Keratinocyte (primary cell): ENCODE measurements around the gene PGC. TPM values are rescaled to one million over a fixed set of nuclear protein-coding genes. Genes with fewer than 3 reads are reported as not detected.

Source experiments
- DNase-seq: peaks from one replicate; pipeline ENCODE4 v3.0.0-alpha.2; 2011; ENCODE audit warnings: low read depth, missing footprints, low spot score
- FAIRE-seq: peaks from 2 replicates; lab custom pipeline; 2011; peaks lifted over from hg19 to GRCh38; lab: Jason Lieb, UNC
- H2AFZ ChIP-seq: 2 replicates; pipeline ENCODE4 v1.6.0; 2012; ENCODE audit warnings: low read length, control low read depth, inconsistent platforms; ENCODE audit not compliant: control insufficient read depth
- H3K27ac ChIP-seq: 2 replicates; pipeline ENCODE4 v1.5.1; 2011; ENCODE audit warnings: low read length; ENCODE audit not compliant: control insufficient read depth, insufficient read depth
- H3K27me3 ChIP-seq: 3 replicates; pipeline ENCODE4 v1.6.0; 2011; ENCODE audit warnings: low read length; ENCODE audit not compliant: control insufficient read depth, insufficient read depth; ENCODE audit errors: extremely low read depth
- H3K36me3 ChIP-seq, 2 experiments: 2 replicates in 1 of 2; 3 replicates in 1 of 2; pipeline ENCODE4 v1.5.1; 2011; ENCODE audit warnings: low read length in 2 of 2, mild to moderate bottlenecking in 1 of 2; ENCODE audit not compliant: control insufficient read depth in 2 of 2, insufficient read depth in 2 of 2; ENCODE audit errors: extremely low read depth in 1 of 2
- H3K4me1 ChIP-seq: 3 replicates; pipeline ENCODE4 v1.5.1; 2011; ENCODE audit warnings: low read length; ENCODE audit not compliant: control insufficient read depth, insufficient read depth; ENCODE audit errors: extremely low read depth
- H3K4me2 ChIP-seq: 3 replicates; pipeline ENCODE4 v1.6.0; 2011; ENCODE audit warnings: low read depth, low read length; ENCODE audit not compliant: control insufficient read depth, insufficient read depth; ENCODE audit errors: extremely low read depth
- H3K4me3 ChIP-seq, 3 experiments: fragments of 200-600 bp in 1 of 3; sonication (generic) in 1 of 3; 2 replicates in 2 of 3; 3 replicates in 1 of 3; pipeline ENCODE4 v1.5.1; 2011 to 2016; ENCODE audit warnings: low read length in 3 of 3, mild to moderate bottlenecking in 3 of 3, control low read depth in 2 of 3, inconsistent platforms in 1 of 3, low read depth in 1 of 3, mixed read lengths in 1 of 3, mixed run types in 1 of 3, moderate library complexity in 1 of 3; ENCODE audit not compliant: control insufficient read depth in 2 of 3, insufficient read depth in 2 of 3; ENCODE audit errors: extremely low read depth in 1 of 3
- H3K79me2 ChIP-seq: 2 replicates; pipeline ENCODE4 v1.6.0; 2012; ENCODE audit warnings: low read length; ENCODE audit not compliant: control insufficient read depth, insufficient read depth
- H3K9ac ChIP-seq: 3 replicates; pipeline ENCODE4 v1.6.0; 2011; ENCODE audit warnings: low read length; ENCODE audit not compliant: control insufficient read depth, insufficient read depth; ENCODE audit errors: extremely low read depth
- H3K9me1 ChIP-seq: 3 replicates; pipeline ENCODE4 v1.6.0; 2011; ENCODE audit warnings: low read length; ENCODE audit not compliant: control insufficient read depth, insufficient read depth; ENCODE audit errors: extremely low read depth
- H3K9me3 ChIP-seq: 2 replicates; pipeline ENCODE4 v1.5.1; 2012; ENCODE audit warnings: low read depth, low read length; ENCODE audit not compliant: control insufficient read depth
- H4K20me1 ChIP-seq: 3 replicates; pipeline ENCODE4 v1.6.0; 2011; ENCODE audit warnings: low read length; ENCODE audit not compliant: control insufficient read depth, insufficient read depth; ENCODE audit errors: extremely low read depth
- CTCF ChIP-seq, 3 experiments: IDR thresholded peaks in 1 of 3; conservative IDR thresholded peaks in 1 of 3; optimal IDR thresholded peaks in 1 of 3; 2 replicates in 2 of 3; 3 replicates in 1 of 3; pipeline versions ENCODE3 to v1.5.1; 2011; ENCODE audit warnings: low read length in 3 of 3, mild to moderate bottlenecking in 3 of 3, moderate library complexity in 2 of 3, control low read depth in 1 of 3, inconsistent platforms in 1 of 3; ENCODE audit not compliant: insufficient read depth in 2 of 3; ENCODE audit errors: extremely low read depth in 1 of 3
- EZH2 ChIP-seq: IDR thresholded peaks from one replicate; pipeline ENCODE4 v1.6.1; 2012; ENCODE audit warnings: inconsistent platforms, mild to moderate bottlenecking, low read length, moderate library complexity
- dilution Hi-C: fragments of 300-500 bp; cut with MboI; formaldehyde crosslinking; loops from one replicate; pipeline ENCODE4 v1.7.0; 2020; ENCODE audit warnings: low sequenced_read_pairs; ENCODE audit not compliant: extremely low pct_ligation_motif_present
- polyA plus RNA-seq, 5 experiments: library from polyadenylated mRNA; depleted of rRNA in 3 of 5; stranded (reverse) in 3 of 5; stranded (forward) in 1 of 5; unstranded in 1 of 5; fragments of >200 nt; gene quantifications; 1 replicate in 1 of 5; 2 replicates in 3 of 5; 3 replicates in 1 of 5; pipeline versions ENCODE4 v1.2.1 to v1.2.3, GENCODE V29; 2011 to 2012; ENCODE audit warnings: missing spikeins in 2 of 5, low read depth in 1 of 5, low replicate concordance in 1 of 5

PGC gene
- polyA plus RNA-seq, 1 donor (not counting 4 experiments of a cell fraction or from before 2014, with no cell fraction given), result not detected

- H3K79me2 ChIP-seq, result peaks cover 17% of the 10 kb centered on the region
- H3K9me1 ChIP-seq, result no peaks in the 10 kb centered on the region
- dilution Hi-C loops, result no loop called here
- H3K4me3 ChIP-seq, result no peak overlapping the region
- H3K4me1 ChIP-seq, result peaks cover 16% of the 10 kb centered on the region
- no peak for TF ChIP-seq EZH2
- TF ChIP-seq CTCF (optimal IDR thresholded peaks at IDR 0.05 in 1 of 3, IDR thresholded peaks at IDR 0.05 in 1 of 3, conservative IDR thresholded peaks at IDR 0.05 in 1 of 3; ENCODE audit: extremely low read depth in 1 of 3, insufficient read depth in 2 of 3, low read length in 3 of 3), result no peak
- no peak overlapping the region for H3K27ac ChIP-seq
- H3K27me3 ChIP-seq, result no peaks in the 10 kb centered on the region
- DNase-seq (no peak), FAIRE-seq (no peak)
- H3K9ac ChIP-seq, result no peak overlapping the region
- H3K36me3 ChIP-seq, result peaks cover 12 to 18% of the 10 kb centered on the region in 2 experiments
- no peak overlapping the region for H3K4me2 ChIP-seq
- H3K9me3 ChIP-seq, result no peaks in the 10 kb centered on the region
- no peaks in the 10 kb centered on the region for H4K20me1 ChIP-seq
- no peak overlapping the region for H2AFZ ChIP-seq
Observed at GRCh38 chr6:41790045-41790444, 42.8 kb upstream of the PGC start.

- DNase-seq, result no peak
- Histone ChIP-seq H3K4me1 (peaks cover 23% of the 10 kb centered on the region), H3K79me2 (peaks cover 17% of the 10 kb centered on the region), H3K4me3 (no peak overlapping the region), H2AFZ (no peak overlapping the region), H3K9ac (no peak overlapping the region), H3K27ac (no peak overlapping the region), H3K4me2 (no peak overlapping the region), H3K27me3 (no peaks in the 10 kb centered on the region), H3K9me1 (no peaks in the 10 kb centered on the region), H3K9me3 (no peaks in the 10 kb centered on the region), H4K20me1 (no peaks in the 10 kb centered on the region), H3K36me3 (peaks cover 12 to 18% of the 10 kb centered on the region in 2 experiments)
- TF ChIP-seq CTCF (optimal IDR thresholded peaks at IDR 0.05 in 1 of 3, IDR thresholded peaks at IDR 0.05 in 1 of 3, conservative IDR thresholded peaks at IDR 0.05 in 1 of 3; ENCODE audit: extremely low read depth in 1 of 3, insufficient read depth in 2 of 3, low read length in 3 of 3) (no peak), EZH2 (no peak)
- dilution Hi-C loops, result no loop called here
- no peak for FAIRE-seq
Observed at GRCh38 chr6:41789390-41789724, 42.2 kb upstream of the PGC start.
